ENCODE results near the gene TEX51.

TEX51 gene

GRCh38 chr2:126894585-126895182 lies 4.0 kb upstream of the TEX51 start:
- Histone ChIP-seq H3K4me3 (ENCODE audit: low read depth in 1 of 2, low read length in 2 of 2) (no peak overlapping the region), H3K27me3 (ENCODE audit: control insufficient read depth in 1 of 2, insufficient read depth in 2 of 2, low read length in 2 of 2) (no peaks in the 10 kb centered on the region), H3K36me3 (ENCODE audit: insufficient read depth, low read length) (no peaks in the 10 kb centered on the region), H3K9ac (ENCODE audit: low read length) (no peak overlapping the region), H3K9me3 (ENCODE audit: low read length) (no peaks in the 10 kb centered on the region), H3K27ac (ENCODE audit: low read depth, low read length) (no peak overlapping the region), H3K4me1 (ENCODE audit: insufficient read depth, low read length) (no peaks in the 10 kb centered on the region)

GRCh38 chr2:126895336-126895735 lies 3.4 kb upstream of the TEX51 start:
- H3K36me3 ChIP-seq (ENCODE audit: insufficient read depth, low read length): no peaks in the 10 kb centered on the region
- H3K9me3 ChIP-seq (ENCODE audit: low read length): no peaks in the 10 kb centered on the region
- H3K27me3 ChIP-seq (ENCODE audit: control insufficient read depth in 1 of 2, insufficient read depth in 2 of 2, low read length in 2 of 2): no peaks in the 10 kb centered on the region
- H3K27ac ChIP-seq (ENCODE audit: low read depth, low read length): no peak overlapping the region
- no peaks in the 10 kb centered on the region for H3K4me1 ChIP-seq (ENCODE audit: insufficient read depth, low read length)
- no peak overlapping the region for H3K9ac ChIP-seq (ENCODE audit: low read length)
- no peak overlapping the region for H3K4me3 ChIP-seq (ENCODE audit: low read depth in 1 of 2, low read length in 2 of 2)

- H3K36me3 ChIP-seq (ENCODE audit: insufficient read depth, low read length): no peaks in the 10 kb centered on the region
- no peaks in the 10 kb centered on the region for H3K4me1 ChIP-seq (ENCODE audit: insufficient read depth, low read length)
- no peaks in the 10 kb centered on the region for H3K9me3 ChIP-seq (ENCODE audit: low read length)
- no peak overlapping the region for H3K4me3 ChIP-seq (ENCODE audit: low read depth in 1 of 2, low read length in 2 of 2)
- no peak overlapping the region for H3K9ac ChIP-seq (ENCODE audit: low read length)
- H3K27me3 ChIP-seq (ENCODE audit: control insufficient read depth in 1 of 2, insufficient read depth in 2 of 2, low read length in 2 of 2): no peaks in the 10 kb centered on the region
- no peak overlapping the region for H3K27ac ChIP-seq (ENCODE audit: low read depth, low read length)
These were observed 2.2 kb upstream of the TEX51 start for GRCh38 chr2:126896471-126896870.

- H3K9me3 ChIP-seq (ENCODE audit: low read length): no peaks in the 10 kb centered on the region
- H3K27ac ChIP-seq (ENCODE audit: low read depth, low read length): no peak overlapping the region
- no peaks in the 10 kb centered on the region for H3K27me3 ChIP-seq (ENCODE audit: control insufficient read depth in 1 of 2, insufficient read depth in 2 of 2, low read length in 2 of 2)
- H3K4me3 ChIP-seq (ENCODE audit: low read depth in 1 of 2, low read length in 2 of 2): no peak overlapping the region
- H3K36me3 ChIP-seq (ENCODE audit: insufficient read depth, low read length): no peaks in the 10 kb centered on the region
- peaks cover 8% of the 10 kb centered on the region for H3K4me1 ChIP-seq (ENCODE audit: insufficient read depth, low read length)
- H3K9ac ChIP-seq (ENCODE audit: low read length): no peak overlapping the region
These were observed 1.0 kb downstream of the TEX51 start for GRCh38 chr2:126899616-126900185.

- peaks cover 8% of the 10 kb centered on the region for H3K4me1 ChIP-seq (ENCODE audit: insufficient read depth, low read length)
- H3K9me3 ChIP-seq (ENCODE audit: low read length): no peaks in the 10 kb centered on the region
- H3K36me3 ChIP-seq (ENCODE audit: insufficient read depth, low read length): no peaks in the 10 kb centered on the region
- H3K27ac ChIP-seq (ENCODE audit: low read depth, low read length): no peak overlapping the region
- H3K27me3 ChIP-seq (ENCODE audit: control insufficient read depth in 1 of 2, insufficient read depth in 2 of 2, low read length in 2 of 2): no peaks in the 10 kb centered on the region
- no peak overlapping the region for H3K9ac ChIP-seq (ENCODE audit: low read length)
- H3K4me3 ChIP-seq (ENCODE audit: low read depth in 1 of 2, low read length in 2 of 2): no peak overlapping the region
These were observed 2.1 kb downstream of the TEX51 start for GRCh38 chr2:126900646-126901319.

- Histone ChIP-seq H3K27ac (ENCODE audit: low read depth, low read length) (no peak overlapping the region), H3K4me1 (ENCODE audit: insufficient read depth, low read length) (peaks cover 8% of the 10 kb centered on the region), H3K36me3 (ENCODE audit: insufficient read depth, low read length) (no peaks in the 10 kb centered on the region), H3K4me3 (ENCODE audit: low read depth in 1 of 2, low read length in 2 of 2) (no peak overlapping the region), H3K9me3 (ENCODE audit: low read length) (no peaks in the 10 kb centered on the region), H3K9ac (ENCODE audit: low read length) (no peak overlapping the region), H3K27me3 (ENCODE audit: control insufficient read depth in 1 of 2, insufficient read depth in 2 of 2, low read length in 2 of 2) (no peaks in the 10 kb centered on the region)
These were observed 2.8 kb downstream of the TEX51 start for GRCh38 chr2:126901459-126901858.

- Histone ChIP-seq H3K27me3 (ENCODE audit: control insufficient read depth in 1 of 2, insufficient read depth in 2 of 2, low read length in 2 of 2) (no peaks in the 10 kb centered on the region), H3K9ac (ENCODE audit: low read length) (no peak overlapping the region), H3K4me1 (ENCODE audit: insufficient read depth, low read length) (peaks cover 8% of the 10 kb centered on the region), H3K9me3 (ENCODE audit: low read length) (no peaks in the 10 kb centered on the region), H3K36me3 (ENCODE audit: insufficient read depth, low read length) (no peaks in the 10 kb centered on the region), H3K4me3 (ENCODE audit: low read depth in 1 of 2, low read length in 2 of 2) (no peak overlapping the region), H3K27ac (ENCODE audit: low read depth, low read length) (no peak overlapping the region)
These were observed 3.6 kb downstream of the TEX51 start for GRCh38 chr2:126902152-126902835.

GRCh38 chr2:126902859-126903258 lies 4.2 kb downstream of the TEX51 start:
- Histone ChIP-seq H3K27ac (ENCODE audit: low read depth, low read length) (no peak overlapping the region), H3K9ac (ENCODE audit: low read length) (no peak overlapping the region), H3K27me3 (ENCODE audit: control insufficient read depth in 1 of 2, insufficient read depth in 2 of 2, low read length in 2 of 2) (no peaks in the 10 kb centered on the region), H3K4me1 (ENCODE audit: insufficient read depth, low read length) (peaks cover 11% of the 10 kb centered on the region), H3K36me3 (ENCODE audit: insufficient read depth, low read length) (no peaks in the 10 kb centered on the region), H3K4me3 (ENCODE audit: low read depth in 1 of 2, low read length in 2 of 2) (no peak overlapping the region), H3K9me3 (ENCODE audit: low read length) (no peaks in the 10 kb centered on the region)

GRCh38 chr2:126905991-126906390 lies 7.3 kb downstream of the TEX51 start:
- H3K4me1 ChIP-seq (ENCODE audit: insufficient read depth, low read length): peaks cover 26% of the 10 kb centered on the region
- no peak overlapping the region for H3K9ac ChIP-seq (ENCODE audit: low read length)
- no peaks in the 10 kb centered on the region for H3K9me3 ChIP-seq (ENCODE audit: low read length)
- no peak overlapping the region for H3K4me3 ChIP-seq (ENCODE audit: low read depth in 1 of 2, low read length in 2 of 2)
- H3K27ac ChIP-seq (ENCODE audit: low read depth, low read length): no peak overlapping the region
- no peaks in the 10 kb centered on the region for H3K27me3 ChIP-seq (ENCODE audit: control insufficient read depth in 1 of 2, insufficient read depth in 2 of 2, low read length in 2 of 2)
- no peaks in the 10 kb centered on the region for H3K36me3 ChIP-seq (ENCODE audit: insufficient read depth, low read length)

GRCh38 chr2:126906781-126907180 lies 8.1 kb downstream of the TEX51 start:
- no peak overlapping the region for H3K9ac ChIP-seq (ENCODE audit: low read length)
- no peaks in the 10 kb centered on the region for H3K36me3 ChIP-seq (ENCODE audit: insufficient read depth, low read length)
- no peak overlapping the region for H3K4me3 ChIP-seq (ENCODE audit: low read depth in 1 of 2, low read length in 2 of 2)
- H3K27me3 ChIP-seq (ENCODE audit: control insufficient read depth in 1 of 2, insufficient read depth in 2 of 2, low read length in 2 of 2): no peaks in the 10 kb centered on the region
- no peaks in the 10 kb centered on the region for H3K9me3 ChIP-seq (ENCODE audit: low read length)
- H3K4me1 ChIP-seq (ENCODE audit: insufficient read depth, low read length): peaks cover 26% of the 10 kb centered on the region
- H3K27ac ChIP-seq (ENCODE audit: low read depth, low read length): no peak overlapping the region

- H3K9me3 ChIP-seq (ENCODE audit: low read length): no peaks in the 10 kb centered on the region
- no peaks in the 10 kb centered on the region for H3K36me3 ChIP-seq (ENCODE audit: insufficient read depth, low read length)
- H3K9ac ChIP-seq (ENCODE audit: low read length): no peak overlapping the region
- no peak overlapping the region for H3K4me3 ChIP-seq (ENCODE audit: low read depth in 1 of 2, low read length in 2 of 2)
- H3K4me1 ChIP-seq (ENCODE audit: insufficient read depth, low read length): peaks cover 19% of the 10 kb centered on the region
- H3K27ac ChIP-seq (ENCODE audit: low read depth, low read length): no peak overlapping the region
- H3K27me3 ChIP-seq (ENCODE audit: control insufficient read depth in 1 of 2, insufficient read depth in 2 of 2, low read length in 2 of 2): no peaks in the 10 kb centered on the region
These were observed 9.0 kb downstream of the TEX51 start for GRCh38 chr2:126907671-126908070.
